Measurements from ENCODE around the gene TMEM218. TPM values are rescaled to one million over a fixed set of nuclear protein-coding genes. Genes with fewer than 3 reads are reported as not detected.

Gene TMEM218
- total and polyA plus RNA-seq, 2 donors (not counting 1 experiment from before 2014, with no cell fraction given) = 20.7 to 31.7 TPM

- Histone ChIP-seq H4K20me1 (ENCODE audit: control insufficient read depth, insufficient read depth, low read length, poor library complexity, severe bottlenecking) (no peaks in the 10 kb centered on the region), H3K79me2 (ENCODE audit: control insufficient read depth, insufficient read depth, low read length) (no peaks in the 10 kb centered on the region), H3K36me3 (replicated peaks in 1 of 2; ENCODE audit: control extremely low read depth in 1 of 2, control insufficient read depth in 1 of 2, extremely low read depth in 1 of 2, insufficient read depth in 2 of 2, low read length in 1 of 2) (peaks cover 0 to 2% of the 10 kb centered on the region in 2 experiments), H3K9ac (ENCODE audit: low read length) (no peak overlapping the region), H3K4me2 (replicated peaks; ENCODE audit: low read depth, low read length, poor library complexity, severe bottlenecking) (no peak overlapping the region), H3K27me3 (replicated peaks in 1 of 4; ENCODE audit: control extremely low read depth in 1 of 4, control insufficient read depth in 3 of 4, insufficient read depth in 4 of 4, low read length in 3 of 4) (no peaks in the 10 kb centered on the region), H3K4me1 (ENCODE audit: control insufficient read depth in 2 of 2, insufficient read depth in 2 of 2, low read length in 2 of 2) (peaks cover 8 to 16% of the 10 kb centered on the region in 2 donors), H3K4me3 (ENCODE audit: control extremely low read depth in 1 of 5, extremely low read depth in 1 of 5, insufficient read depth in 1 of 5, low read depth in 2 of 5, low read length in 4 of 5) (no peak overlapping the region), H3K9me3 (ENCODE audit: control extremely low read depth in 1 of 3, control insufficient read depth in 2 of 3, insufficient read depth in 1 of 3, low read length in 2 of 3) (peaks cover 0 to 6% (median 0%) of the 10 kb centered on the region in 3 donors), H2AFZ (ENCODE audit: insufficient read depth, low read depth, low read length, poor library complexity, severe bottlenecking) (no peak overlapping the region), H3K27ac (ENCODE audit: low read length in 2 of 2) (no peak overlapping the region)
- intact Hi-C loops (cut with micrococcal nuclease) = loop anchor here (10.0 kb wide), 1 partner anchor 486 kb away; the partner anchor contains the start of gene EI24
- TF ChIP-seq CTCF (IDR thresholded peaks at IDR 0.05) (no peak), EZH2 (IDR thresholded peaks at IDR 0.05; ENCODE audit: borderline replicate concordance, insufficient read depth, low read depth, low read length, poor library complexity, severe bottlenecking) (no peak)
- ChIA-PET POLR2A (no interaction called here), CTCF (interaction anchor here (0.6 to 1.5 kb wide), 3 partner anchors 12 to 63 kb away, joined by 3 to 5 read pairs (median 4); no protein-coding TSS in a partner anchor)
- Mint-ChIP-seq H3K27ac (no peak overlapping the region), H3K4me1 (peaks cover 10% of the 10 kb centered on the region), H3K27me3 (no peaks in the 10 kb centered on the region), H3K9me3 (ENCODE audit: insufficient read depth) (no peaks in the 10 kb centered on the region), H3K4me3 (no peak overlapping the region)
- ATAC-seq (ENCODE audit: low read depth) (no peak), DNase-seq (no peak)
- WGBS (ENCODE audit: insufficient coverage) = 92% methylated on average over 14 of the region's 14 CpGs
Observed at GRCh38 chr11:125078516-125079140, 32.8 kb downstream of the TMEM218 start.

GRCh38 chr11:125078016-125078415 is 33.4 kb downstream of the TMEM218 start:
- Mint-ChIP-seq H3K4me1 (peaks cover 15% of the 10 kb centered on the region), H3K4me3 (no peak overlapping the region), H3K27me3 (no peaks in the 10 kb centered on the region), H3K9me3 (ENCODE audit: insufficient read depth) (no peaks in the 10 kb centered on the region), H3K27ac (no peak overlapping the region)
- no peaks in the 10 kb centered on the region for H3K27me3 ChIP-seq (replicated peaks in 1 of 4; ENCODE audit: control extremely low read depth in 1 of 4, control insufficient read depth in 3 of 4, insufficient read depth in 4 of 4, low read length in 3 of 4)
- H3K36me3 ChIP-seq (replicated peaks in 1 of 2; ENCODE audit: control extremely low read depth in 1 of 2, control insufficient read depth in 1 of 2, extremely low read depth in 1 of 2, insufficient read depth in 2 of 2, low read length in 1 of 2) = peaks cover 0 to 2% of the 10 kb centered on the region in 2 experiments
- H3K4me3 ChIP-seq (ENCODE audit: control extremely low read depth in 1 of 5, extremely low read depth in 1 of 5, insufficient read depth in 1 of 5, low read depth in 2 of 5, low read length in 4 of 5) = no peak overlapping the region
- peaks cover 0 to 12% (median 0%) of the 10 kb centered on the region in 3 donors for H3K9me3 ChIP-seq (ENCODE audit: control extremely low read depth in 1 of 3, control insufficient read depth in 2 of 3, insufficient read depth in 1 of 3, low read length in 2 of 3)
- no peak overlapping the region for H3K9ac ChIP-seq (ENCODE audit: low read length)
- no peak overlapping the region for H3K27ac ChIP-seq (ENCODE audit: low read length in 2 of 2)
- no peak for ATAC-seq (ENCODE audit: low read depth)
- no peaks in the 10 kb centered on the region for H3K79me2 ChIP-seq (ENCODE audit: control insufficient read depth, insufficient read depth, low read length)
- no peak overlapping the region for H3K4me2 ChIP-seq (replicated peaks; ENCODE audit: low read depth, low read length, poor library complexity, severe bottlenecking)
- no peak overlapping the region for H2AFZ ChIP-seq (ENCODE audit: insufficient read depth, low read depth, low read length, poor library complexity, severe bottlenecking)
- TF ChIP-seq CTCF (IDR thresholded peaks at IDR 0.05) (no peak), EZH2 (IDR thresholded peaks at IDR 0.05; ENCODE audit: borderline replicate concordance, insufficient read depth, low read depth, low read length, poor library complexity, severe bottlenecking) (no peak)
- no peaks in the 10 kb centered on the region for H4K20me1 ChIP-seq (ENCODE audit: control insufficient read depth, insufficient read depth, low read length, poor library complexity, severe bottlenecking)
- intact Hi-C loops (cut with micrococcal nuclease) = loop anchor here (10.0 kb wide), 1 partner anchor 487 kb away; the partner anchor contains the start of gene EI24
- peaks cover 14 to 22% of the 10 kb centered on the region in 2 donors for H3K4me1 ChIP-seq (ENCODE audit: control insufficient read depth in 2 of 2, insufficient read depth in 2 of 2, low read length in 2 of 2)
- WGBS (ENCODE audit: insufficient coverage) = 96% methylated on average over 11 of the region's 11 CpGs
- POLR2A ChIA-PET = no interaction called here
- CTCF ChIA-PET = interaction anchor here (0.7 to 1.5 kb wide), 2 partner anchors 13 to 64 kb away, joined by 4 to 5 read pairs; no protein-coding TSS in a partner anchor
- DNase-seq = no peak

All from B cell (primary cell).